PC-9 (cell line): ENCODE data around the gene NALCN. TPM values are rescaled to one million over a fixed set of nuclear protein-coding genes. Genes with fewer than 3 reads are reported as not detected.

Source experiments
- BruUV-seq: library from RNA; stranded (reverse); fragments of 400-500 nt; replicated peaks from 2 replicates; lab custom pipeline; 2021; lab: Mats Ljungman, UMichigan
- CTCF ChIA-PET: fragments of 300-600 bp; sonication (Branson Sonifier 250); formaldehyde crosslinking; loops from one replicate; lab custom pipeline; 2022; ENCODE audit warnings: antibody characterized with exemption; lab: Charles Lee
- POLR2A ChIA-PET: fragments of 300-600 bp; sonication (Branson Sonifier 250); formaldehyde crosslinking; loops from one replicate; lab custom pipeline; 2022; ENCODE audit warnings: antibody characterized with exemption; ENCODE audit not compliant: unreplicated experiment; lab: Charles Lee
- DNase-seq, 2 experiments: peaks; one replicate each; pipeline versions ENCODE4 v3.0.0 to v3.0.0-alpha.2; 2015 to 2022; ENCODE audit warnings: mixed read lengths in 1 of 2
- H2AFZ ChIP-seq: fragments of 200-600 bp; sonication (generic); 2 replicates; pipeline ENCODE4 v1.8.1; 2017; ENCODE audit warnings: antibody characterized with exemption
- H3F3A ChIP-seq: fragments of 200-600 bp; sonication (generic); 2 replicates; pipeline ENCODE4 v1.8.1; 2017; ENCODE audit warnings: antibody characterized with exemption, mild to moderate bottlenecking, low read depth; ENCODE audit not compliant: insufficient read depth
- H3K27ac ChIP-seq: fragments of 200-600 bp; sonication (generic); 2 replicates; pipeline ENCODE4 v1.6.1; 2016; ENCODE audit warnings: mixed run types
- H3K27me3 ChIP-seq: fragments of 200-600 bp; sonication (generic); 2 replicates; pipeline ENCODE4 v1.6.1; 2016; ENCODE audit warnings: low read depth, mixed run types; ENCODE audit not compliant: insufficient read depth
- H3K36me3 ChIP-seq: fragments of 200-600 bp; sonication (generic); 2 replicates; pipeline ENCODE4 v1.6.1; 2016; ENCODE audit warnings: low read depth, mixed run types
- H3K4me1 ChIP-seq: fragments of 200-600 bp; sonication (generic); replicated peaks from 2 replicates; pipeline ENCODE4 v1.6.1; 2016; ENCODE audit warnings: mixed run types; ENCODE audit not compliant: insufficient read depth
- H3K4me2 ChIP-seq: fragments of 200-600 bp; sonication (generic); 2 replicates; pipeline ENCODE4 v1.6.1; 2017; ENCODE audit warnings: mixed run types
- H3K4me3 ChIP-seq: fragments of 200-600 bp; sonication (generic); 2 replicates; pipeline ENCODE4 v1.6.1; 2016; ENCODE audit warnings: mixed run types
- H3K79me2 ChIP-seq: fragments of 200-600 bp; sonication (generic); 2 replicates; pipeline ENCODE4 v1.6.1; 2017; ENCODE audit warnings: low read depth, mixed run types
- H3K9me2 ChIP-seq: fragments of 200-600 bp; sonication (generic); 2 replicates; pipeline ENCODE4 v1.8.1; 2017; ENCODE audit warnings: mild to moderate bottlenecking; ENCODE audit not compliant: insufficient read depth
- H3K9me3 ChIP-seq: fragments of 200-600 bp; sonication (generic); 2 replicates; pipeline ENCODE4 v1.8.1; 2016; ENCODE audit warnings: low read depth; ENCODE audit not compliant: insufficient read depth
- H4K20me1 ChIP-seq: fragments of 200-600 bp; sonication (generic); 2 replicates; pipeline ENCODE4 v1.8.1; 2017; ENCODE audit not compliant: insufficient read depth
- CTCF ChIP-seq: fragments of 200-600 bp; sonication (generic); conservative IDR thresholded peaks from 2 replicates; pipeline ENCODE4 v1.6.1; 2017; ENCODE audit warnings: mixed run types, antibody characterized with exemption, mild to moderate bottlenecking, moderate library complexity
- EZH2 ChIP-seq: fragments of 200-600 bp; sonication (generic); IDR thresholded peaks from 2 replicates; pipeline ENCODE4 v1.8.0; 2017; ENCODE audit warnings: antibody characterized with exemption, low read depth
- intact Hi-C: fragments of 100-400 bp; cut with micrococcal nuclease; formaldehyde crosslinking; loops from one replicate; pipeline ENCODE4 v1.10.0; 2022; ENCODE audit not compliant: unreplicated experiment
- total RNA-seq: library from RNA; stranded (reverse); gene quantifications from 2 replicates; pipeline ENCODE4 v1.2.3, GENCODE V29; 2021

Gene NALCN
- total RNA-seq, 1 experiment from 2014 or later = 7.7 TPM

- Histone ChIP-seq H3K27me3 (no peaks in the 10 kb centered on the region), H3K9me3 (no peaks in the 10 kb centered on the region), H3K4me2 (no peak overlapping the region), H3K9me2 (no peaks in the 10 kb centered on the region), H3K36me3 (no peaks in the 10 kb centered on the region), H4K20me1 (no peaks in the 10 kb centered on the region), H3K27ac (no peak overlapping the region), H3K4me3 (no peak overlapping the region), H3K4me1 (no peaks in the 10 kb centered on the region), H3K79me2 (no peaks in the 10 kb centered on the region), H2AFZ (no peak overlapping the region), H3F3A (no peaks in the 10 kb centered on the region)
- intact Hi-C loops = no loop called here
- no peak for TF ChIP-seq EZH2
- TF ChIP-seq CTCF = no peak
- no TSS peak for BruUV-seq
- no peak for DNase-seq
- POLR2A ChIA-PET = no interaction called here
- CTCF ChIA-PET = no interaction called here
Observed at GRCh38 chr13:101291206-101291605, 125.1 kb downstream of the NALCN start.

GRCh38 chr13:101289764-101290163, 126.5 kb downstream of the NALCN start:
- POLR2A ChIA-PET = no interaction called here
- intact Hi-C loops = loop anchor here (10.0 kb wide), 1 partner anchor 135 kb away; no protein-coding TSS in a partner anchor
- no peak overlapping the region for H3K27ac ChIP-seq
- no peaks in the 10 kb centered on the region for H3K4me1 ChIP-seq
- DNase-seq = peak in 1 of 2 experiments; percentile 10
- H2AFZ ChIP-seq = no peak overlapping the region
- no TSS peak for BruUV-seq
- H3K79me2 ChIP-seq = no peaks in the 10 kb centered on the region
- no peaks in the 10 kb centered on the region for H4K20me1 ChIP-seq
- H3F3A ChIP-seq = no peaks in the 10 kb centered on the region
- H3K27me3 ChIP-seq = no peaks in the 10 kb centered on the region
- no peaks in the 10 kb centered on the region for H3K9me3 ChIP-seq
- no peaks in the 10 kb centered on the region for H3K36me3 ChIP-seq
- CTCF ChIA-PET = no interaction called here
- no peaks in the 10 kb centered on the region for H3K9me2 ChIP-seq
- H3K4me2 ChIP-seq = no peak overlapping the region
- no peak for TF ChIP-seq EZH2
- TF ChIP-seq CTCF = no peak
- H3K4me3 ChIP-seq = no peak overlapping the region

GRCh38 chr13:101283782-101284181, 132.5 kb downstream of the NALCN start:
- Histone ChIP-seq H3K9me2 (no peaks in the 10 kb centered on the region), H2AFZ (no peak overlapping the region), H3K79me2 (no peaks in the 10 kb centered on the region), H3K4me3 (no peak overlapping the region), H3K9me3 (no peaks in the 10 kb centered on the region), H3K4me1 (no peaks in the 10 kb centered on the region), H3F3A (no peaks in the 10 kb centered on the region), H3K36me3 (no peaks in the 10 kb centered on the region), H3K4me2 (no peak overlapping the region), H3K27me3 (no peaks in the 10 kb centered on the region), H4K20me1 (no peaks in the 10 kb centered on the region), H3K27ac (no peak overlapping the region)
- DNase-seq = no peak
- ChIA-PET POLR2A (interaction anchor here (0.8 kb wide), 1 partner anchor 138 kb away, joined by 9 read pairs; no protein-coding TSS in a partner anchor), CTCF (no interaction called here)
- BruUV-seq = no TSS peak
- TF ChIP-seq CTCF (no peak), EZH2 (no peak)
- intact Hi-C loops = loop anchor here (10.0 kb wide), 1 partner anchor 129 kb away; no protein-coding TSS in a partner anchor
